H1 (cell line): ENCODE measurements around the gene GIN1. TPM values are rescaled to one million over a fixed set of nuclear protein-coding genes. Genes with fewer than 3 reads are reported as not detected.

Experiments
- CTCF ChIA-PET: fragments of 300-600 bp; sonication (Branson Sonifier 250); formaldehyde crosslinking; loops from one replicate; lab custom pipeline; 2021; ENCODE audit not compliant: partially characterized antibody; lab: Charles Lee
- POLR2A ChIA-PET: fragments of 300-600 bp; sonication (Branson Sonifier 250); formaldehyde crosslinking; loops from one replicate; lab custom pipeline; 2021; ENCODE audit warnings: inconsistent platforms; ENCODE audit not compliant: partially characterized antibody; lab: Charles Lee
- DNase-seq, 2 experiments: peaks; one replicate each; pipeline versions ENCODE4 v3.0.0 to v3.0.0-alpha.2; 2010 to 2022; ENCODE audit warnings: low spot score in 2 of 2, low read depth in 1 of 2, mixed read lengths in 1 of 2
- FAIRE-seq: peaks from 2 replicates; lab custom pipeline; 2011; peaks lifted over from hg19 to GRCh38; lab: Jason Lieb, UNC
- H2AFZ ChIP-seq: 2 replicates; pipeline ENCODE4 v1.8.1; 2012; ENCODE audit warnings: low read length, inconsistent platforms
- H2AK5ac ChIP-seq: 2 replicates; pipeline ENCODE4 v1.6.1; 2013; ENCODE audit warnings: low read depth, low read length
- H2BK120ac ChIP-seq: replicated peaks from 2 replicates; pipeline ENCODE3; 2013; ENCODE audit warnings: low read depth, low read length, inconsistent platforms
- H2BK12ac ChIP-seq: 2 replicates; pipeline ENCODE4 v1.6.1; 2013; ENCODE audit warnings: low read depth, low read length
- H2BK15ac ChIP-seq: 2 replicates; pipeline ENCODE4 v1.6.1; 2013; ENCODE audit warnings: low read length
- H2BK20ac ChIP-seq: 2 replicates; pipeline ENCODE4 v1.6.1; 2013; ENCODE audit warnings: low read length
- H2BK5ac ChIP-seq: 2 replicates; pipeline ENCODE4 v1.6.1; 2013; ENCODE audit warnings: low read depth, low read length
- H3K14ac ChIP-seq: 2 replicates; pipeline ENCODE4 v1.6.1; 2013; ENCODE audit warnings: inconsistent platforms; ENCODE audit not compliant: insufficient read length
- H3K18ac ChIP-seq: 2 replicates; pipeline ENCODE4 v1.6.1; 2013; ENCODE audit warnings: low read length; ENCODE audit errors: extremely low read depth
- H3K23ac ChIP-seq: 2 replicates; pipeline ENCODE4 v1.6.1; 2013; ENCODE audit warnings: inconsistent platforms; ENCODE audit not compliant: insufficient read length
- H3K23me2 ChIP-seq: 2 replicates; pipeline ENCODE4 v1.6.1; 2013; ENCODE audit warnings: low read depth, low read length
- H3K27ac ChIP-seq: 2 replicates; pipeline ENCODE4 v1.6.1; 2011; ENCODE audit warnings: low read depth, low read length, inconsistent platforms
- H3K27me3 ChIP-seq, 4 experiments: replicated peaks in 1 of 4; 1 replicate in 1 of 4; 2 replicates in 3 of 4; pipeline versions ENCODE4 v1.6.1 to v1.8.1; 2011 to 2013; ENCODE audit warnings: low read length in 3 of 4, mild to moderate bottlenecking in 3 of 4, inconsistent platforms in 2 of 4, mixed read lengths in 2 of 4, moderate library complexity in 1 of 4; ENCODE audit not compliant: control insufficient read depth in 3 of 4, insufficient read depth in 3 of 4; ENCODE audit errors: extremely low read depth in 1 of 4
- H3K36me3 ChIP-seq, 4 experiments: 2 replicates each; pipeline versions ENCODE4 v1.6.1 to v1.8.1; 2011 to 2013; ENCODE audit warnings: mild to moderate bottlenecking in 4 of 4, low read length in 3 of 4, moderate library complexity in 2 of 4, control low read depth in 1 of 4, inconsistent platforms in 1 of 4; ENCODE audit not compliant: insufficient read depth in 4 of 4, control insufficient read depth in 2 of 4
- H3K4ac ChIP-seq: replicated peaks from 2 replicates; pipeline ENCODE3; 2013; ENCODE audit warnings: low read length, low read depth, mixed read lengths, inconsistent platforms; ENCODE audit not compliant: insufficient read length
- H3K4me1 ChIP-seq, 4 experiments: replicated peaks in 1 of 4; 1 replicate in 1 of 4; 2 replicates in 3 of 4; pipeline versions ENCODE4 v1.6.1 to v1.8.1; 2011 to 2013; ENCODE audit warnings: low read length in 3 of 4, inconsistent platforms in 2 of 4, mixed read lengths in 1 of 4; ENCODE audit not compliant: insufficient read depth in 4 of 4, control insufficient read depth in 3 of 4
- H3K4me2 ChIP-seq, 2 experiments: 2 replicates each; pipeline versions ENCODE4 v1.6.1 to v1.8.1; 2011 to 2013; ENCODE audit warnings: low read depth in 2 of 2, low read length in 2 of 2, control low read depth in 1 of 2, inconsistent platforms in 1 of 2, mild to moderate bottlenecking in 1 of 2; ENCODE audit not compliant: insufficient read depth in 1 of 2
- H3K4me3 ChIP-seq, 4 experiments: fragments of 200-600, 300-600 bp in 1 of 4; sonication (generic), shearing (Covaris generic), sonication (Bioruptor Twin) in 1 of 4; 2 replicates each; pipeline versions ENCODE4 v1.5.1 to v1.8.1; 2011 to 2016; ENCODE audit warnings: low read length in 4 of 4, low read depth in 3 of 4, control low read depth in 2 of 4, inconsistent platforms in 2 of 4, mild to moderate bottlenecking in 2 of 4, mixed read lengths in 1 of 4, moderate library complexity in 1 of 4; ENCODE audit not compliant: insufficient read depth in 2 of 4; ENCODE audit errors: extremely low read depth in 1 of 4
- H3K56ac ChIP-seq: replicated peaks from 2 replicates; pipeline ENCODE3; 2013; ENCODE audit warnings: low read depth, mild to moderate bottlenecking, mixed read lengths, low read length, inconsistent platforms; ENCODE audit not compliant: insufficient read length
- H3K79me1 ChIP-seq: 2 replicates; pipeline ENCODE4 v1.6.1; 2013; ENCODE audit warnings: low read depth, low read length, control low read depth
- H3K79me2 ChIP-seq, 2 experiments: 2 replicates each; pipeline versions ENCODE4 v1.6.1 to v1.8.1; 2012 to 2013; ENCODE audit warnings: low read length in 2 of 2, mild to moderate bottlenecking in 2 of 2, inconsistent platforms in 1 of 2; ENCODE audit not compliant: insufficient read depth in 2 of 2, control insufficient read depth in 1 of 2
- H3K9ac ChIP-seq, 4 experiments: replicated peaks in 1 of 4; 1 replicate in 1 of 4; 2 replicates in 3 of 4; pipeline versions ENCODE4 v1.6.1 to v1.8.1; 2011 to 2013; ENCODE audit warnings: low read depth in 3 of 4, low read length in 3 of 4, control low read depth in 2 of 4, mild to moderate bottlenecking in 2 of 4, moderate library complexity in 2 of 4, inconsistent platforms in 1 of 4; ENCODE audit errors: extremely low read depth in 1 of 4
- H3K9me3 ChIP-seq, 2 experiments: 2 replicates each; pipeline versions ENCODE4 v1.6.1 to v1.8.1; 2012 to 2013; ENCODE audit warnings: mild to moderate bottlenecking in 2 of 2, moderate library complexity in 2 of 2, control low read depth in 1 of 2, inconsistent platforms in 1 of 2, low read depth in 1 of 2, low read length in 1 of 2, mixed read lengths in 1 of 2; ENCODE audit not compliant: insufficient read depth in 2 of 2
- H4K20me1 ChIP-seq, 2 experiments: replicated peaks in 1 of 2; 2 replicates each; pipeline versions ENCODE3 to v1.8.1; 2011 to 2013; ENCODE audit warnings: inconsistent platforms in 2 of 2, low read length in 2 of 2, mild to moderate bottlenecking in 1 of 2; ENCODE audit not compliant: insufficient read depth in 2 of 2, control insufficient read depth in 1 of 2
- H4K5ac ChIP-seq: 2 replicates; pipeline ENCODE4 v1.6.1; 2013; ENCODE audit warnings: low read length, low read depth, mixed read lengths, inconsistent platforms; ENCODE audit not compliant: insufficient read length
- H4K8ac ChIP-seq: 2 replicates; pipeline ENCODE4 v1.8.0; 2013; ENCODE audit warnings: mild to moderate bottlenecking, moderate library complexity, low read length, inconsistent platforms; ENCODE audit not compliant: insufficient read depth; ENCODE audit errors: extremely low read depth
- H4K91ac ChIP-seq: replicated peaks from 2 replicates; pipeline ENCODE3; 2013; ENCODE audit warnings: low read length, mixed read lengths, inconsistent platforms; ENCODE audit not compliant: insufficient read length
- ASH2L ChIP-seq: fragments of 200-600, 300-600 bp; sonication (generic); IDR thresholded peaks from one replicate; pipeline ENCODE4 v1.7.1; 2017; ENCODE audit warnings: low read length
- CBX8 ChIP-seq: fragments of 300-800, 300-1000 bp; sonication (generic); IDR thresholded peaks from 2 replicates; pipeline ENCODE4 v1.7.1; 2016; ENCODE audit warnings: low read depth, low read length, borderline replicate concordance
- EGR1 ChIP-seq: IDR thresholded peaks from 2 replicates; pipeline ENCODE4 v1.6.1; 2011; ENCODE audit warnings: low read depth, low read length, borderline replicate concordance
- EP300 ChIP-seq, 2 experiments: IDR thresholded peaks; 1 replicate in 1 of 2; 2 replicates in 1 of 2; pipeline ENCODE4 v1.6.1; 2011 to 2012; ENCODE audit warnings: low read depth in 2 of 2, low read length in 2 of 2, mild to moderate bottlenecking in 2 of 2, borderline replicate concordance in 1 of 2, inconsistent platforms in 1 of 2, moderate library complexity in 1 of 2
- EZH2 ChIP-seq: fragments of 200-600 bp; sonication (generic); IDR thresholded peaks from 2 replicates; pipeline ENCODE4 v1.7.1; 2012; ENCODE audit warnings: low read depth, mild to moderate bottlenecking, moderate library complexity, low read length, inconsistent platforms; ENCODE audit not compliant: severe bottlenecking
- JUN ChIP-seq: IDR thresholded peaks from 2 replicates; pipeline ENCODE4 v1.6.1; 2011; ENCODE audit warnings: low read depth, mild to moderate bottlenecking, improper control_type of control experiment, low read length
- RNF2 ChIP-seq: fragments of 200-900, 300-1000 bp; sonication (generic); IDR thresholded peaks from 2 replicates; pipeline ENCODE4 v1.7.1; 2016; ENCODE audit warnings: borderline replicate concordance, low read depth, mild to moderate bottlenecking, antibody characterized with exemption, low read length; ENCODE audit not compliant: poor library complexity, severe bottlenecking; ENCODE audit errors: missing control alignments
- WGBS, 2 experiments: shearing (Covaris generic) in 1 of 2; methylation state at CpG; one replicate each; pipeline versions ENCODE4 v1.1.6 to v1.1.7; 2013 to 2015; ENCODE audit warnings: low lambda C conversion rate in 2 of 2, mixed read lengths in 2 of 2, inconsistent platforms in 1 of 2, low coverage in 1 of 2, missing lambda C conversion rate in 1 of 2; ENCODE audit not compliant: insufficient replicate concordance in 2 of 2, insufficient coverage in 1 of 2, insufficient read length in 1 of 2; ENCODE audit errors: extremely low coverage in 1 of 2, missing lambda C conversion rate in 1 of 2; 5-methylcytosine and 5-hydroxymethylcytosine counted together
- polyA plus RNA-seq, 7 experiments: library from polyadenylated mRNA; depleted of rRNA in 3 of 7; stranded (reverse) in 5 of 7; unstranded in 2 of 7; fragments of >200 nt in 5 of 7; fragments of 200-250 nt in 2 of 7; gene quantifications; 1 replicate in 5 of 7; 2 replicates in 1 of 7; 4 replicates in 1 of 7; pipeline versions ENCODE4 v1.2.1 to v1.2.3, GENCODE V29; 2011 to 2013; ENCODE audit warnings: missing spikeins in 2 of 7, mixed read lengths in 2 of 7
- total RNA-seq: library from RNA; stranded (reverse); fragmentation: NEBNext Ultra II Directional; extraction: Animal tissue kit (Norgen Biotek cat#: 25700); gene quantifications from 2 replicates; pipeline ENCODE4 v1.2.1, GENCODE V29; 2021

The GIN1 gene
- total and polyA plus RNA-seq, 2 of the 8 experiments (the other 6 are each of a cell fraction or from before 2014, with no cell fraction given) = 1.9 to 7.1 TPM

- H3K9ac ChIP-seq = no peak overlapping the region
- no peak overlapping the region for H2AFZ ChIP-seq
- H3K9me3 ChIP-seq = no peaks in the 10 kb centered on the region
- no peak overlapping the region for H4K91ac ChIP-seq
- POLR2A ChIA-PET = no interaction called here
- no peak for FAIRE-seq
- H3K18ac ChIP-seq = no peak overlapping the region
- no peak overlapping the region for H3K23ac ChIP-seq
- no peak overlapping the region for H3K56ac ChIP-seq
- no peak for DNase-seq
- CTCF ChIA-PET = interaction anchor here (0.6 to 1.0 kb wide), 3 partner anchors 59 to 309 kb away, joined by 3 to 4 read pairs (median 3); no protein-coding TSS in a partner anchor
- no peaks in the 10 kb centered on the region for H3K4me1 ChIP-seq
- peaks cover 0 to 3% (median 1%) of the 10 kb centered on the region in 4 experiments; a peak in 2 of 8 replicates for H3K36me3 ChIP-seq
- no peaks in the 10 kb centered on the region for H4K20me1 ChIP-seq
- H3K4me3 ChIP-seq = no peak overlapping the region
- H3K27ac ChIP-seq = no peak overlapping the region
- 90% methylated on average over 1 of the region's 1 CpG; no CpG with 5 or more reads in 1 of the 2 experiments for WGBS, 2 experiments
- H2BK15ac ChIP-seq = no peak overlapping the region
- H2BK120ac ChIP-seq = no peak overlapping the region
- no peak overlapping the region for H2BK12ac ChIP-seq
- no peak overlapping the region for H2BK20ac ChIP-seq
- no peaks in the 10 kb centered on the region for H3K79me1 ChIP-seq
- no peaks in the 10 kb centered on the region for H3K27me3 ChIP-seq
- H4K8ac ChIP-seq = no peak overlapping the region
- H2AK5ac ChIP-seq = no peak overlapping the region
- H3K4ac ChIP-seq = no peak overlapping the region
- H3K14ac ChIP-seq = no peak overlapping the region
- H4K5ac ChIP-seq = no peak overlapping the region
- H3K4me2 ChIP-seq = no peak overlapping the region
- no peak overlapping the region for H2BK5ac ChIP-seq
- no peaks in the 10 kb centered on the region for H3K79me2 ChIP-seq
- H3K23me2 ChIP-seq = no peaks in the 10 kb centered on the region
- TF ChIP-seq EP300 (IDR thresholded peaks at IDR 0.05; ENCODE audit: borderline replicate concordance in 1 of 2, low read depth in 2 of 2, low read length in 2 of 2) (no peak), JUN (no peak), EZH2 (no peak), RNF2 (no peak), ASH2L (no peak), CBX8 (no peak), EGR1 (no peak)
Measured at GRCh38 chr5:103090791-103091190, 29.1 kb downstream of the GIN1 start.
